ENCODE data around the gene GFPT2. TPM values are rescaled to one million over a fixed set of nuclear protein-coding genes. Genes with fewer than 3 reads are reported as not detected.

The GFPT2 gene
- total and polyA plus RNA-seq, 2 of the 8 experiments (the other 6 are each of a cell fraction or from before 2014, with no cell fraction given): 83.7 to 143 TPM

GRCh38 chr5:180294913-180295555 is 58.1 kb downstream of the GFPT2 start (continued):
- TF ChIP-seq CHD7 (IDR thresholded peaks at IDR 0.05; ENCODE audit: insufficient replicate concordance, low read length) (no peak), GTF2F1 (IDR thresholded peaks at IDR 0.05; ENCODE audit: borderline replicate concordance, low read depth, low read length) (no peak), CBX5 (IDR thresholded peaks at IDR 0.05; ENCODE audit: low read depth, low read length) (no peak), SIRT6 (IDR thresholded peaks at IDR 0.05; ENCODE audit: low read length) (no peak), POLR2AphosphoS5 (IDR thresholded peaks at IDR 0.05; ENCODE audit: low read depth, low read length) (no peak), YY1 (IDR thresholded peaks at IDR 0.05; ENCODE audit: low read depth, low read length) (no peak), MAX (IDR thresholded peaks at IDR 0.05) (no peak)

Data from H1 (cell line).